GM23248 (cell line): ENCODE data around the gene PELO.

ENCODE experiments used
- EZH2 ChIP-seq: fragments of 200-600 bp; sonication (generic); IDR thresholded peaks from 2 replicates; pipeline ENCODE4 v1.6.1; 2018; ENCODE audit warnings: antibody characterized with exemption, mild to moderate bottlenecking; ENCODE audit not compliant: insufficient read depth, poor library complexity, severe bottlenecking
- EZH2phosphoT487 ChIP-seq: fragments of 200-600 bp; sonication (generic); IDR thresholded peaks from 2 replicates; pipeline ENCODE4 v1.6.1; 2018; ENCODE audit warnings: antibody characterized with exemption, moderate library complexity, mild to moderate bottlenecking, low read depth; ENCODE audit not compliant: insufficient read depth

DNA sequence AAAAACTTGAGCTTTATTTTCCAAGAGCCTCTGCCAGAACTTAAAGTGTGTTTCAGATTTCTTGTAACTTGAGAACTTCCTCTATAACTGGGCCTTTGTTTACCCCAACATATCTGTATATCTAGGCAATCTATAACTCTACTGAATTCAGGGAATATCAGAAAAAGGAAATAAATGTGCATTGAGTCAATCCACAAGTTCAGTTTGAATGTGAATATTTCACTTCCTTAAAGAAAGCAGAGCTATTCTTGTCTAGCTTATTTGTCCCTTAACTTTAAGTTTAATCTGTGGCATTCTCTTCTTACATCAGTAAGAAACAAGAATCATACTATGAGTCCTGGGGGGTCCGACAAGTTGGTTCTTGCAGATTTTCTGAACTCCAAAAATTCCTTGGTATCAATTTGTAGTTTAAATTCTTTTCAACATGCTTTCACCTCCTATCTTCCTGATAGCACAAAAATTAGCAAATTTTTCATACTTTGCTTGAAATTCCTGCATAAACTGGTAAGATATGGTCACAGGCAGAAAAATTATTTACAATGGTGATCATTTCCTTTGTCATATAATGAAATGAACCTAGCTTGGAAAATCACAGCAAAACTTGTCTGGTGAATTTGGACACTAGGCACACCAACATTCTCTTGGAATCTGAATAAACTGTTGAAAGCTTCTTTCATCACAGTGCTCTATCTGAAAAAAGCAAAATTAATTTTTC, 19.8 kb upstream of the PELO start:
- TF ChIP-seq EZH2 (no peak), EZH2phosphoT487 (no peak)
